HepG2 (cell line): ENCODE results near the gene IDUA. TPM values are rescaled to one million over a fixed set of nuclear protein-coding genes. Genes with fewer than 3 reads are reported as not detected.

Experiments
- BCL6 ChIP-seq: IDR thresholded peaks from 2 replicates; pipeline ENCODE4 v1.6.1; 2016; ENCODE audit warnings: missing genetic modification reagents, missing compliant biosample characterization
- HOXA3 ChIP-seq: sonication (generic); formaldehyde crosslinking; IDR thresholded peaks from 2 replicates; pipeline ENCODE4 v1.5.0; 2020; ENCODE audit warnings: missing genetic modification reagents
- PHF21A ChIP-seq: sonication (generic); formaldehyde crosslinking; IDR thresholded peaks from 2 replicates; pipeline ENCODE4 v1.5.0; 2020; ENCODE audit warnings: mild to moderate bottlenecking, missing genetic modification reagents
- ZNF839 ChIP-seq: sonication (generic); formaldehyde crosslinking; IDR thresholded peaks from 2 replicates; pipeline ENCODE4 v1.4.0; 2020; ENCODE audit warnings: missing genetic modification reagents, mild to moderate bottlenecking, borderline replicate concordance
- polyA plus RNA-seq, 8 experiments: library from polyadenylated mRNA; depleted of rRNA in 3 of 8; stranded (reverse) in 7 of 8; unstranded in 1 of 8; fragments of >200 nt; fragmentation: Illumina TruSeq in 4 of 8; extraction: Trizol in 4 of 8; gene quantifications; 2 replicates each; pipeline versions ENCODE4 v1.2.1 to v1.2.3, GENCODE V29; 2011 to 2016; ENCODE audit warnings: low read depth in 4 of 8, missing spikeins in 1 of 8, mixed read lengths in 1 of 8; ENCODE audit not compliant: insufficient read depth in 1 of 8
- total RNA-seq, 5 experiments: library from RNA; depleted of rRNA; stranded (reverse); fragments of >200 nt; fragmentation: Illumina TruSeq; extraction: Trizol; gene quantifications; 2 replicates each; pipeline ENCODE4 v1.2.3, GENCODE V29; 2016; ENCODE audit warnings: low read depth in 1 of 5
- TF ChIP-seq, protein P1 (sequence below): sonication (generic); formaldehyde crosslinking; IDR thresholded peaks from 2 replicates; pipeline ENCODE4 v1.9.0; 2022; ENCODE audit warnings: low read depth, missing genetic modification reagents
- TF ChIP-seq, protein P2 (sequence below): sonication (generic); formaldehyde crosslinking; IDR thresholded peaks from 2 replicates; pipeline ENCODE4 v1.5.0; 2020; ENCODE audit warnings: missing genetic modification reagents
- TF ChIP-seq, protein P3 (sequence below): sonication (generic); formaldehyde crosslinking; IDR thresholded peaks from 2 replicates; pipeline ENCODE4 v1.4.0; 2020; ENCODE audit warnings: missing genetic modification reagents, low read depth, mild to moderate bottlenecking, borderline replicate concordance
- TF ChIP-seq, protein P4 (sequence below), 2 experiments: fragments of 450-650 bp in 1 of 2; sonication (generic) in 1 of 2; formaldehyde crosslinking; IDR thresholded peaks; 2 replicates each; pipeline versions ENCODE4 v1.5.0 to v1.8.0; 2020 to 2022; ENCODE audit warnings: mild to moderate bottlenecking in 1 of 2, missing genetic modification reagents in 1 of 2
- TF ChIP-seq, protein P5 (sequence below): sonication (generic); formaldehyde crosslinking; IDR thresholded peaks from 2 replicates; pipeline ENCODE4 v1.8.0; 2022; ENCODE audit warnings: mild to moderate bottlenecking, missing genetic modification reagents; ENCODE audit not compliant: insufficient replicate concordance
- TF ChIP-seq, protein P6 (sequence below): sonication (generic); formaldehyde crosslinking; IDR thresholded peaks from 2 replicates; pipeline ENCODE4 v1.4.0; 2020; ENCODE audit warnings: mild to moderate bottlenecking, missing genetic modification reagents

IDUA gene
- total and polyA plus RNA-seq, 2 of the 13 experiments (the other 11 are each of a cell fraction or from before 2014, with no cell fraction given) = 0.77 to 1.0 TPM

DNA sequence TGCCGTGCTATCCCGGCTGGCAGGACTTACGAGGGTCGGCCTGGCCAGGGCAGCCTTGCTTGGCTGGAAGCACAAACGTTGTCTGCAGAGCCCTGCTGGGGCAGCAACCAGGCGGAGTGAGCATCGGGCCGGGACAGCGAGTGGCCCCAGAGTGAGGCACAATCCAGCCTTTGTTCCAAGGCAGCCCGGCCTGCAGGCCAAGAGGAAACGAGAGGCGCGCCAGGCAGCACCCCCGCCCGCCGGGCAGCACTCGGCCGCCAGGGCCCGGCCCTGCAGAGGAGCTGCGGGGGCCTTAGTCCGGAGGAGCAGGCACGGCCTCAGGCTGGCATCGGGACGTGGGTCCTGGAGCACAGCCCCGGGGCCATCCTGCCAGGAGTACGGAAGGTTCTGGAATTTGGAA, 48.7 kb downstream of the IDUA start (continued):
- TF ChIP-seq, protein P1, sequence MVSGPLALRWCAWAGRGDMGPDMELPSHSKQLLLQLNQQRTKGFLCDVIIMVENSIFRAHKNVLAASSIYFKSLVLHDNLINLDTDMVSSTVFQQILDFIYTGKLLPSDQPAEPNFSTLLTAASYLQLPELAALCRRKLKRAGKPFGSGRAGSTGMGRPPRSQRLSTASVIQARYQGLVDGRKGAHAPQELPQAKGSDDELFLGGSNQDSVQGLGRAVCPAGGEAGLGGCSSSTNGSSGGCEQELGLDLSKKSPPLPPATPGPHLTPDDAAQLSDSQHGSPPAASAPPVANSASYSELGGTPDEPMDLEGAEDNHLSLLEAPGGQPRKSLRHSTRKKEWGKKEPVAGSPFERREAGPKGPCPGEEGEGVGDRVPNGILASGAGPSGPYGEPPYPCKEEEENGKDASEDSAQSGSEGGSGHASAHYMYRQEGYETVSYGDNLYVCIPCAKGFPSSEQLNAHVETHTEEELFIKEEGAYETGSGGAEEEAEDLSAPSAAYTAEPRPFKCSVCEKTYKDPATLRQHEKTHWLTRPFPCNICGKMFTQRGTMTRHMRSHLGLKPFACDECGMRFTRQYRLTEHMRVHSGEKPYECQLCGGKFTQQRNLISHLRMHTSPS (CRISPR knock-in tag) = peak; percentile 67; the same call in 1 of the 2 replicates
- TF ChIP-seq, protein P2, sequence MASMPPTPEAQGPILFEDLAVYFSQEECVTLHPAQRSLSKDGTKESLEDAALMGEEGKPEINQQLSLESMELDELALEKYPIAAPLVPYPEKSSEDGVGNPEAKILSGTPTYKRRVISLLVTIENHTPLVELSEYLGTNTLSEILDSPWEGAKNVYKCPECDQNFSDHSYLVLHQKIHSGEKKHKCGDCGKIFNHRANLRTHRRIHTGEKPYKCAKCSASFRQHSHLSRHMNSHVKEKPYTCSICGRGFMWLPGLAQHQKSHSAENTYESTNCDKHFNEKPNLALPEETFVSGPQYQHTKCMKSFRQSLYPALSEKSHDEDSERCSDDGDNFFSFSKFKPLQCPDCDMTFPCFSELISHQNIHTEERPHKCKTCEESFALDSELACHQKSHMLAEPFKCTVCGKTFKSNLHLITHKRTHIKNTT (CRISPR knock-in tag) = no peak
- TF ChIP-seq HOXA3 (CRISPR knock-in tag) = 0 out of 2 replicates have a peak, but pooled peaks have one; percentile 23
- peak; percentile 61 for TF ChIP-seq BCL6 (CRISPR knock-in tag)
- no peak for TF ChIP-seq ZNF839
- TF ChIP-seq, protein P3, sequence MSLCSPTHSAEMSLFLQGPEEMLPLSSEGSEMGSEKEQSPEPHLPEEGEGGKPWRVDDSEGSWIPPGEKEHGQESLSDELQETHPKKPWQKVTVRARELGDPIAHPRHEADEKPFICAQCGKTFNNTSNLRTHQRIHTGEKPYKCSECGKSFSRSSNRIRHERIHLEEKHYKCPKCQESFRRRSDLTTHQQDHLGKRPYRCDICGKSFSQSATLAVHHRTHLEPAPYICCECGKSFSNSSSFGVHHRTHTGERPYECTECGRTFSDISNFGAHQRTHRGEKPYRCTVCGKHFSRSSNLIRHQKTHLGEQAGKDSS (CRISPR knock-in tag) = 0 out of 2 replicates have a peak, but pooled peaks have one; percentile 19
- TF ChIP-seq, protein P4, sequence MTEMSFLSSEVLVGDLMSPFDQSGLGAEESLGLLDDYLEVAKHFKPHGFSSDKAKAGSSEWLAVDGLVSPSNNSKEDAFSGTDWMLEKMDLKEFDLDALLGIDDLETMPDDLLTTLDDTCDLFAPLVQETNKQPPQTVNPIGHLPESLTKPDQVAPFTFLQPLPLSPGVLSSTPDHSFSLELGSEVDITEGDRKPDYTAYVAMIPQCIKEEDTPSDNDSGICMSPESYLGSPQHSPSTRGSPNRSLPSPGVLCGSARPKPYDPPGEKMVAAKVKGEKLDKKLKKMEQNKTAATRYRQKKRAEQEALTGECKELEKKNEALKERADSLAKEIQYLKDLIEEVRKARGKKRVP (CRISPR knock-in tag; IDR thresholded peaks at IDR 0.05) = no peak
- TF ChIP-seq PHF21A = peak; percentile 62; the same call in 1 of the 2 replicates
- TF ChIP-seq, protein P5, sequence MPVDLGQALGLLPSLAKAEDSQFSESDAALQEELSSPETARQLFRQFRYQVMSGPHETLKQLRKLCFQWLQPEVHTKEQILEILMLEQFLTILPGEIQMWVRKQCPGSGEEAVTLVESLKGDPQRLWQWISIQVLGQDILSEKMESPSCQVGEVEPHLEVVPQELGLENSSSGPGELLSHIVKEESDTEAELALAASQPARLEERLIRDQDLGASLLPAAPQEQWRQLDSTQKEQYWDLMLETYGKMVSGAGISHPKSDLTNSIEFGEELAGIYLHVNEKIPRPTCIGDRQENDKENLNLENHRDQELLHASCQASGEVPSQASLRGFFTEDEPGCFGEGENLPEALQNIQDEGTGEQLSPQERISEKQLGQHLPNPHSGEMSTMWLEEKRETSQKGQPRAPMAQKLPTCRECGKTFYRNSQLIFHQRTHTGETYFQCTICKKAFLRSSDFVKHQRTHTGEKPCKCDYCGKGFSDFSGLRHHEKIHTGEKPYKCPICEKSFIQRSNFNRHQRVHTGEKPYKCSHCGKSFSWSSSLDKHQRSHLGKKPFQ (CRISPR knock-in tag) = no peak
- TF ChIP-seq, protein P6, sequence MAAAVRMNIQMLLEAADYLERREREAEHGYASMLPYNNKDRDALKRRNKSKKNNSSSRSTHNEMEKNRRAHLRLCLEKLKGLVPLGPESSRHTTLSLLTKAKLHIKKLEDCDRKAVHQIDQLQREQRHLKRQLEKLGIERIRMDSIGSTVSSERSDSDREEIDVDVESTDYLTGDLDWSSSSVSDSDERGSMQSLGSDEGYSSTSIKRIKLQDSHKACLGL = no peak
